Trophoblast cell (in vitro differentiated cells and primary cell): ENCODE measurements around the gene MYH10.

Experiments used
- DNase-seq, 2 donors: peaks; one replicate each; pipeline ENCODE4 v3.0.0-alpha.2; 2016
- H2AFZ ChIP-seq: 2 replicates; pipeline ENCODE4 v1.6.1; 2013; ENCODE audit warnings: low read length, moderate library complexity, mild to moderate bottlenecking; ENCODE audit not compliant: insufficient read depth, poor library complexity
- H2AK5ac ChIP-seq: 2 replicates; pipeline ENCODE4 v1.6.1; 2013; ENCODE audit warnings: mild to moderate bottlenecking, low read length
- H2BK120ac ChIP-seq: 2 replicates; pipeline ENCODE4 v1.6.1; 2013; ENCODE audit warnings: low read length, mild to moderate bottlenecking, moderate library complexity; ENCODE audit not compliant: insufficient read depth, poor library complexity
- H2BK12ac ChIP-seq: 2 replicates; pipeline ENCODE4 v1.6.1; 2013; ENCODE audit warnings: mild to moderate bottlenecking, low read length, moderate library complexity
- H2BK5ac ChIP-seq: 2 replicates; pipeline ENCODE4 v1.6.1; 2013; ENCODE audit warnings: low read length, low read depth, moderate library complexity, mild to moderate bottlenecking; ENCODE audit not compliant: poor library complexity
- H3K14ac ChIP-seq: 2 replicates; pipeline ENCODE4 v1.6.1; 2013; ENCODE audit warnings: mild to moderate bottlenecking, low read length
- H3K18ac ChIP-seq: 2 replicates; pipeline ENCODE4 v1.6.1; 2013; ENCODE audit warnings: mild to moderate bottlenecking, low read length
- H3K23ac ChIP-seq: 2 replicates; pipeline ENCODE4 v1.6.1; 2013; ENCODE audit warnings: low read length
- H3K27ac ChIP-seq: 2 replicates; pipeline ENCODE4 v1.5.1; 2013; ENCODE audit warnings: low read depth, mild to moderate bottlenecking, inconsistent platforms, low read length, moderate library complexity
- H3K27me3 ChIP-seq: 2 replicates; pipeline ENCODE4 v1.6.1; 2013; ENCODE audit warnings: inconsistent platforms, mild to moderate bottlenecking, low read length, moderate library complexity; ENCODE audit not compliant: insufficient read depth
- H3K36me3 ChIP-seq, 2 experiments: 1 replicate in 1 of 2; 2 replicates in 1 of 2; pipeline ENCODE4 v1.6.1; 2013; ENCODE audit warnings: low read length in 2 of 2, mild to moderate bottlenecking in 2 of 2, moderate library complexity in 1 of 2; ENCODE audit not compliant: insufficient read depth in 2 of 2, control insufficient read depth in 1 of 2
- H3K4ac ChIP-seq: 2 replicates; pipeline ENCODE4 v1.6.1; 2013; ENCODE audit warnings: low read depth, mild to moderate bottlenecking, low read length, moderate library complexity
- H3K4me1 ChIP-seq, 2 experiments: 1 replicate in 1 of 2; 2 replicates in 1 of 2; pipeline ENCODE4 v1.6.1; 2013; ENCODE audit warnings: low read length in 2 of 2, mild to moderate bottlenecking in 2 of 2, moderate library complexity in 1 of 2; ENCODE audit not compliant: insufficient read depth in 2 of 2, control insufficient read depth in 1 of 2
- H3K4me2 ChIP-seq: 2 replicates; pipeline ENCODE4 v1.6.1; 2013; ENCODE audit warnings: inconsistent platforms, mild to moderate bottlenecking, low read length, moderate library complexity
- H3K4me3 ChIP-seq: 2 replicates; pipeline ENCODE4 v1.5.1; 2013; ENCODE audit warnings: mild to moderate bottlenecking, low read depth, low read length, inconsistent platforms
- H3K79me1 ChIP-seq: one replicate; pipeline ENCODE4 v1.6.1; 2013; ENCODE audit warnings: low read length
- H3K79me2 ChIP-seq: 2 replicates; pipeline ENCODE4 v1.6.1; 2013; ENCODE audit warnings: low read length, mild to moderate bottlenecking; ENCODE audit not compliant: control insufficient read depth, insufficient read depth, poor library complexity
- H3K9ac ChIP-seq: 2 replicates; pipeline ENCODE4 v1.6.1; 2013; ENCODE audit warnings: mild to moderate bottlenecking, low read length
- H3K9me3 ChIP-seq: 2 replicates; pipeline ENCODE4 v1.6.1; 2013; ENCODE audit warnings: low read depth, mild to moderate bottlenecking, control low read depth, inconsistent platforms, low read length; ENCODE audit not compliant: insufficient read depth
- H4K12ac ChIP-seq: 2 replicates; pipeline ENCODE4 v1.6.1; 2013; ENCODE audit warnings: low read depth, mild to moderate bottlenecking, low read length, moderate library complexity
- H4K8ac ChIP-seq: 2 replicates; pipeline ENCODE4 v1.6.1; 2013; ENCODE audit warnings: low read depth, mild to moderate bottlenecking, low read length, moderate library complexity
- H4K91ac ChIP-seq: one replicate; pipeline ENCODE4 v1.6.1; 2013; ENCODE audit warnings: low read depth, mild to moderate bottlenecking, low read length, moderate library complexity
- WGBS: extraction: QIAGEN DNeasy Blood & Tissue Kit; methylation state at CpG from one replicate; pipeline ENCODE4 v1.1.7; 2013; ENCODE audit warnings: missing lambda C conversion rate; ENCODE audit not compliant: insufficient read length, insufficient coverage; ENCODE audit errors: extremely low coverage; 5-methylcytosine and 5-hydroxymethylcytosine counted together

The MYH10 gene

DNA sequence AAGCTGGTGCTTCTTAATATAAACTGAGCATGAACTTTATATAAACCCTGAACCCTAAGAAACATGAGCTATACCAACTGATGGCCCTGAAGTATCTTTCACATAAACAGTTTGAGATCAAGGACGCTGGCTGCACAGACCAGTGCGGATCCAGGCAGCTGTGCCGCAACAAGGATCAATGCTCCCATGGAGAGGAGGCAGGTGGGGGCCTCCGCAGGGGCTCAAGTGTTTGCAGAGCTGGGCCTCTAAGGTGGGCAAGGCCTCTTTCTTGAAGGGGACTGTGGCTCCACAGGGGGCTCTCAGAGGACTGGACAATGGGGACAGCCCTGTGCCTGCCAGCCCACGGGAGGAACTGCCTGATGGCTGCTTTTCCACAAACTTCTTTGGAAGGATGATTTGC is 148.8 kb downstream of the MYH10 start:
- WGBS: no CpG with 5 or more reads among the region's 5 CpGs
- no peaks in the 10 kb centered on the region for H3K79me1 ChIP-seq
- H3K79me2 ChIP-seq: no peaks in the 10 kb centered on the region
- H2AFZ ChIP-seq: no peak overlapping the region
- H2BK5ac ChIP-seq: no peak overlapping the region
- H3K9me3 ChIP-seq: no peaks in the 10 kb centered on the region
- no peak overlapping the region for H3K14ac ChIP-seq
- no peak for DNase-seq
- H3K27ac ChIP-seq: no peak overlapping the region
- no peak overlapping the region for H2BK12ac ChIP-seq
- H3K36me3 ChIP-seq: peaks cover 56 to 69% of the 10 kb centered on the region in 2 experiments
- H4K91ac ChIP-seq: no peak overlapping the region
- H3K4ac ChIP-seq: no peak overlapping the region
- no peak overlapping the region for H2AK5ac ChIP-seq
- no peak overlapping the region for H4K12ac ChIP-seq
- no peak overlapping the region for H3K23ac ChIP-seq
- no peak overlapping the region for H3K4me2 ChIP-seq
- H3K9ac ChIP-seq: no peak overlapping the region
- no peaks in the 10 kb centered on the region for H3K27me3 ChIP-seq
- H3K4me3 ChIP-seq: no peak overlapping the region
- no peaks in the 10 kb centered on the region for H3K4me1 ChIP-seq
- no peak overlapping the region for H2BK120ac ChIP-seq
- no peak overlapping the region for H3K18ac ChIP-seq
- no peak overlapping the region for H4K8ac ChIP-seq

DNA sequence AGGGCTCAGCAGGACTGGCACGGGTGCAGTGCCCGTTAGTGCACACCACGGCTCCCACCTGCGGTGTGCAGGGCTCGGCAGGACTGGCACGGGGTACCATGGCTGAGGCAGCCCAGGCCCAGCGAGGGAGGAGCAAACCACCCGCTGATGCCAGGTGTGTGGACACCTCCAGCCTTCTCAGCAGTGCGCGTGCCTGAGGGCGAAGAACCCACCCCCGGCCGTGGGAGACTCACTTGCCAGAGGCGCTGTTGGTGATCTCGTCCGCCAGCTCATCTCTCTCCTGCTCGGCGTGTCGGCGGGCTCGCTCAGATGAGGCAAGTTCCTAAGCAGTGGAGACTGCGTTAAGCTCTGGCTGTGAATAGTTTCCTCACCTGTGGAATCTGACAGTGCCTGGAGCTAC is 149.4 kb downstream of the MYH10 start:
- no peak overlapping the region for H3K9ac ChIP-seq
- no peak overlapping the region for H2BK120ac ChIP-seq
- H4K12ac ChIP-seq: no peak overlapping the region
- no peak overlapping the region for H3K4ac ChIP-seq
- WGBS: no CpG with 5 or more reads among the region's 22 CpGs
- H3K79me1 ChIP-seq: no peaks in the 10 kb centered on the region
- no peaks in the 10 kb centered on the region for H3K4me1 ChIP-seq
- no peak overlapping the region for H3K18ac ChIP-seq
- H3K36me3 ChIP-seq: peaks cover 62 to 75% of the 10 kb centered on the region in 2 experiments
- no peak overlapping the region for H3K14ac ChIP-seq
- H2AFZ ChIP-seq: no peak overlapping the region
- H3K27ac ChIP-seq: no peak overlapping the region
- peak; percentile 88 to 90 for DNase-seq
- H4K8ac ChIP-seq: no peak overlapping the region
- H4K91ac ChIP-seq: no peak overlapping the region
- H3K79me2 ChIP-seq: no peaks in the 10 kb centered on the region
- H3K9me3 ChIP-seq: no peaks in the 10 kb centered on the region
- no peak overlapping the region for H2BK5ac ChIP-seq
- no peak overlapping the region for H2BK12ac ChIP-seq
- no peaks in the 10 kb centered on the region for H3K27me3 ChIP-seq
- no peak overlapping the region for H3K4me2 ChIP-seq
- H2AK5ac ChIP-seq: no peak overlapping the region
- H3K4me3 ChIP-seq: no peak overlapping the region
- no peak overlapping the region for H3K23ac ChIP-seq

DNA sequence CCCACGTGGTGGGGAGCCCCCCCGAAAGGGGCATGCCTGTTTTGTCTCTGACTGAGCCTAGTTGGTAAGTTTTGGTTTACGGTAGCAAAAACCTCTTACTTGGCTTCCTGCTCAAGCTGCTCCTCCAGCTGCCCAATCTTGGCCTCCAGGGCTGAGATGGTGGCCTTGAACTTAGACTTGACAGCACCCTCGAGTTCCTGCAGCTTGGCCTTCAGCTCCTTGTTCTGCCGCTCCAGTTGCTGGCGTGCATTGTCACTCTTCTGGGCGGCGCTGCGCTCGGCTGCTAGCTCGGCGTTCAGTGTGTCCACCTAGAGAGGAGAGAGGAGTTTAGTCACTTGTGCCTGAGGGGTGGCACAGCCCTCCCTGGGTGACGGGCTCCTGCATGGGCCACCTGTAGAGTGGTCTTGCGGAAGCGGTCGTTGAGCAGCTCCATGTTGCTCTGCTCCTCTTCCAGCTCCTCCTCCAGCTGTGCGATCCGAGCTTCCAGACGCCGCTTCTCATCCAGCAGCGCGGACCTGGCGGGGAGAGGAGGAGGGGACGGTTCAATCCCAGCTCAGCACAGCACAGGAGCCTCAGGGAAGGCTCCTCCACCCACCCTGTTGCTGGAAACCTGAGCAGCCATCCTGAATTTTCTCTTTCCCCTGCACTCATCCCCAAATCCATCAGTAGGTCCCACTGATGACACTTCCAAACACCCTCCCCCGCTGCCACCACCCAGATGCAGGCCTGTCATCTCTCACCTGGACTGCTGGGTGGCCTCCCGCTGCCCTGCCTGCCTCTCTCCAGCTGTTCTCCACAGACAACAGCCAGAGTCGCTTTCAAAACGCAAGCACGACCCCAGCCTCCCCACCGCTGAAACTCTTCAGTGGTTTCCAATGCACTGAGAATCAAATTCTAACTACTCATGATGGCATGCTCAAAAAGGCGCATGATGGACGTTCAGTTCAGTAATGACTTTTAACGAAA is 150.2 kb downstream of the MYH10 start:
- no peak overlapping the region for H2BK5ac ChIP-seq
- H3K4me3 ChIP-seq: no peak overlapping the region
- no peak overlapping the region for H3K18ac ChIP-seq
- H3K79me2 ChIP-seq: no peaks in the 10 kb centered on the region
- no peak overlapping the region for H3K4me2 ChIP-seq
- no peak overlapping the region for H2AK5ac ChIP-seq
- H3K9ac ChIP-seq: no peak overlapping the region
- WGBS: no CpG with 5 or more reads among the region's 33 CpGs
- no peaks in the 10 kb centered on the region for H3K9me3 ChIP-seq
- no peak overlapping the region for H3K23ac ChIP-seq
- H3K4ac ChIP-seq: no peak overlapping the region
- H3K27ac ChIP-seq: no peak overlapping the region
- H3K4me1 ChIP-seq: no peaks in the 10 kb centered on the region
- no peaks in the 10 kb centered on the region for H3K27me3 ChIP-seq
- H4K8ac ChIP-seq: no peak overlapping the region
- no peak for DNase-seq
- H3K79me1 ChIP-seq: no peaks in the 10 kb centered on the region
- no peak overlapping the region for H2BK120ac ChIP-seq
- no peak overlapping the region for H2BK12ac ChIP-seq
- H4K91ac ChIP-seq: no peak overlapping the region
- H3K14ac ChIP-seq: no peak overlapping the region
- H3K36me3 ChIP-seq: peaks cover 69 to 75% of the 10 kb centered on the region in 2 experiments
- no peak overlapping the region for H2AFZ ChIP-seq
- H4K12ac ChIP-seq: no peak overlapping the region

DNA sequence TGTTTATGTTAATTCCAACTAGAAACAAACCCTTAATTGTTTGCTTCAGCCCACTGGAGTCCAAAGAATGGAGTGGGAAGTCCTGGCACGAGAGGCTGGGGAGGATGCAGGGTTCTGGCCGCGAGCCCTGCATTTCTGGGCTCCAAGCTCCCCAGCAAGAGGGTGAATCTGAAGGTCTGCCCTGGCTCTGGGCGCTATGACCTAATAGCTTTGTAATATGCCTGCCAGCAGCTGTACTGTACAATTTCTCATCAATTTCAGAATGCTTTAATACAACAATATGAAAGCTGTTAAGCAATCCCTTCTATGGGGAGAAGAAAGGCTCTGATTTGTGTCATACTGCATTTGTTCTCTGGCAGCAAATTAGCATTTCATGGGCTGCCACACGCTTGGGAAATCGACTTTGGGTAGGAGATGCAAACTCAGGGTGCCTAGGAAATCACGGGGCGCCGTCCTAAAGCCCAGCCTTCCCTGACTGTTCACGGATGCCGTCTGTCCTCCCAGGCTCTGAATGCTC is 151.0 kb downstream of the MYH10 start:
- H2BK120ac ChIP-seq: no peak overlapping the region
- no peak overlapping the region for H2AK5ac ChIP-seq
- H3K9ac ChIP-seq: no peak overlapping the region
- no peak overlapping the region for H2BK5ac ChIP-seq
- DNase-seq: no peak
- no peak overlapping the region for H3K4ac ChIP-seq
- H4K12ac ChIP-seq: no peak overlapping the region
- no peak overlapping the region for H4K8ac ChIP-seq
- H4K91ac ChIP-seq: no peak overlapping the region
- H3K36me3 ChIP-seq: peaks cover 76 to 83% of the 10 kb centered on the region in 2 experiments
- no peak overlapping the region for H2BK12ac ChIP-seq
- no peak overlapping the region for H3K27ac ChIP-seq
- no peaks in the 10 kb centered on the region for H3K4me1 ChIP-seq
- WGBS: no CpG with 5 or more reads among the region's 11 CpGs
- H2AFZ ChIP-seq: no peak overlapping the region
- H3K23ac ChIP-seq: no peak overlapping the region
- H3K9me3 ChIP-seq: no peaks in the 10 kb centered on the region
- H3K14ac ChIP-seq: no peak overlapping the region
- no peak overlapping the region for H3K4me2 ChIP-seq
- no peaks in the 10 kb centered on the region for H3K79me2 ChIP-seq
- H3K4me3 ChIP-seq: no peak overlapping the region
- H3K79me1 ChIP-seq: no peaks in the 10 kb centered on the region
- no peak overlapping the region for H3K18ac ChIP-seq
- no peaks in the 10 kb centered on the region for H3K27me3 ChIP-seq
